Astrocyte (in vitro differentiated cells and primary cell): ENCODE measurements around the gene ABLIM2.
"Not testable (repeated sequence)": the region's sequence is repeated elsewhere in the genome, so short reads cannot be mapped to it uniquely, and the experiment has no call there.

Experiments used
- EZH2 ChIP-seq: IDR thresholded peaks from 2 replicates; pipeline ENCODE4 v1.6.1; 2012; ENCODE audit warnings: mild to moderate bottlenecking, low read length, inconsistent platforms; ENCODE audit not compliant: insufficient read depth
- TF ChIP-seq, protein P1 (sequence below): IDR thresholded peaks from 2 replicates; pipeline ENCODE4 v1.5.1; 2011; ENCODE audit warnings: low read depth, mild to moderate bottlenecking, inconsistent platforms, low read length, moderate library complexity; ENCODE audit not compliant: insufficient read depth

DNA sequence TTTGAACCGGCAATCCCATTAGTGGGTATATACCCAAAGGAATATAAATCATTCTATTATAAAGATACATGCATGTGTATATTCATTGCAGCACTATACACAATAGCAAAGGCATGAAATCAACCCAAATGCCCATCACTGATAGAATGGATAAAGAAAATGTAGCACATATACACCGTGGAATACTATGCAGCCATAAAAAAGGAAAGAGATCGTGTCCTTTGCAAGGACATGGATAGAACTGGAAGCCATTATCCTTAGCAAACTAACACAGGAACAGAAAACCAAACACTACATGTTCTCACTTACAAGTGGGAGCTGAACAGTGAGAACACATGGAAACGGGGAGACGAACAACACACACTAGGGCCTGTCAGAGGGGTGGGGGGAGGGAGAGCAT lies 18.9 kb downstream of the ABLIM2 start:
- TF ChIP-seq, protein P1, sequence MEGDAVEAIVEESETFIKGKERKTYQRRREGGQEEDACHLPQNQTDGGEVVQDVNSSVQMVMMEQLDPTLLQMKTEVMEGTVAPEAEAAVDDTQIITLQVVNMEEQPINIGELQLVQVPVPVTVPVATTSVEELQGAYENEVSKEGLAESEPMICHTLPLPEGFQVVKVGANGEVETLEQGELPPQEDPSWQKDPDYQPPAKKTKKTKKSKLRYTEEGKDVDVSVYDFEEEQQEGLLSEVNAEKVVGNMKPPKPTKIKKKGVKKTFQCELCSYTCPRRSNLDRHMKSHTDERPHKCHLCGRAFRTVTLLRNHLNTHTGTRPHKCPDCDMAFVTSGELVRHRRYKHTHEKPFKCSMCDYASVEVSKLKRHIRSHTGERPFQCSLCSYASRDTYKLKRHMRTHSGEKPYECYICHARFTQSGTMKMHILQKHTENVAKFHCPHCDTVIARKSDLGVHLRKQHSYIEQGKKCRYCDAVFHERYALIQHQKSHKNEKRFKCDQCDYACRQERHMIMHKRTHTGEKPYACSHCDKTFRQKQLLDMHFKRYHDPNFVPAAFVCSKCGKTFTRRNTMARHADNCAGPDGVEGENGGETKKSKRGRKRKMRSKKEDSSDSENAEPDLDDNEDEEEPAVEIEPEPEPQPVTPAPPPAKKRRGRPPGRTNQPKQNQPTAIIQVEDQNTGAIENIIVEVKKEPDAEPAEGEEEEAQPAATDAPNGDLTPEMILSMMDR = not testable (repeated sequence)
- not testable (repeated sequence) for TF ChIP-seq EZH2
